ENCODE results near the gene PRR36. TPM values are rescaled to one million over a fixed set of nuclear protein-coding genes. Genes with fewer than 3 reads are reported as not detected.
A peak's percentile ranks its signal among the peaks of the same experiment; 100 is the strongest.

The PRR36 gene
- total RNA-seq, 1 donor from 2014 or later, result 0.80 TPM

DNA sequence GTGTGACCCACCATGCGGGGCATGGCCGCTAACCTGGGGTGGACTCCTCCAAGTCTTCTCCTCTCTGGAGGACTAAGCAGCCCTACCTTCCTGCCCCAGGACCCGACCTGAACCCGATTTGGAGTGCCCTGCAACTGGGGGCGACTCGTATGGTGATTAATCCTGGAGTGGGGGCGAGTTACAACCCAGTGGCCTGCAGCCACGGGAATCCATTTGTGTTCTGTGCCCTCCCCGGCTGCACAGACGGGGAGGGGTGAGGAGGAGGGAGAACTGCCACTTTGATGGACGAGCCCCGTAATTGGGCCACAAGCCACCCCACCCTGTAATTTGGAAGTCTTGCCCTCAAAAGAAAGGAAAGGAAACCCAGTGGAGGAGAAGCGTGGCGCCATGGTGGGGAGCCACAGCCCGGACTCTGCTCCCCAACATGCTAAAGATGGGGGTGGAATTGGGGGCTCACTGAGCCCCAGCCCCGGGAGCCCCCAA is 18.0 kb downstream of the PRR36 start:
- Mint-ChIP-seq H3K27ac (ENCODE audit: unreplicated experiment) (no peak overlapping the region), H3K4me1 (ENCODE audit: low read depth) (peaks cover 6% of the 10 kb centered on the region), H3K36me3 (ENCODE audit: low read depth) (no peaks in the 10 kb centered on the region), H3K27me3 (ENCODE audit: low read depth) (no peaks in the 10 kb centered on the region), H3K4me3 (ENCODE audit: unreplicated experiment) (no peak overlapping the region), H3K9me3 (ENCODE audit: low read depth) (no peaks in the 10 kb centered on the region)
- no peak for DNase-seq (ENCODE audit: low spot score)
- TF ChIP-seq, protein P1, sequence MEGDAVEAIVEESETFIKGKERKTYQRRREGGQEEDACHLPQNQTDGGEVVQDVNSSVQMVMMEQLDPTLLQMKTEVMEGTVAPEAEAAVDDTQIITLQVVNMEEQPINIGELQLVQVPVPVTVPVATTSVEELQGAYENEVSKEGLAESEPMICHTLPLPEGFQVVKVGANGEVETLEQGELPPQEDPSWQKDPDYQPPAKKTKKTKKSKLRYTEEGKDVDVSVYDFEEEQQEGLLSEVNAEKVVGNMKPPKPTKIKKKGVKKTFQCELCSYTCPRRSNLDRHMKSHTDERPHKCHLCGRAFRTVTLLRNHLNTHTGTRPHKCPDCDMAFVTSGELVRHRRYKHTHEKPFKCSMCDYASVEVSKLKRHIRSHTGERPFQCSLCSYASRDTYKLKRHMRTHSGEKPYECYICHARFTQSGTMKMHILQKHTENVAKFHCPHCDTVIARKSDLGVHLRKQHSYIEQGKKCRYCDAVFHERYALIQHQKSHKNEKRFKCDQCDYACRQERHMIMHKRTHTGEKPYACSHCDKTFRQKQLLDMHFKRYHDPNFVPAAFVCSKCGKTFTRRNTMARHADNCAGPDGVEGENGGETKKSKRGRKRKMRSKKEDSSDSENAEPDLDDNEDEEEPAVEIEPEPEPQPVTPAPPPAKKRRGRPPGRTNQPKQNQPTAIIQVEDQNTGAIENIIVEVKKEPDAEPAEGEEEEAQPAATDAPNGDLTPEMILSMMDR (IDR thresholded peaks at IDR 0.05), result no peak

DNA sequence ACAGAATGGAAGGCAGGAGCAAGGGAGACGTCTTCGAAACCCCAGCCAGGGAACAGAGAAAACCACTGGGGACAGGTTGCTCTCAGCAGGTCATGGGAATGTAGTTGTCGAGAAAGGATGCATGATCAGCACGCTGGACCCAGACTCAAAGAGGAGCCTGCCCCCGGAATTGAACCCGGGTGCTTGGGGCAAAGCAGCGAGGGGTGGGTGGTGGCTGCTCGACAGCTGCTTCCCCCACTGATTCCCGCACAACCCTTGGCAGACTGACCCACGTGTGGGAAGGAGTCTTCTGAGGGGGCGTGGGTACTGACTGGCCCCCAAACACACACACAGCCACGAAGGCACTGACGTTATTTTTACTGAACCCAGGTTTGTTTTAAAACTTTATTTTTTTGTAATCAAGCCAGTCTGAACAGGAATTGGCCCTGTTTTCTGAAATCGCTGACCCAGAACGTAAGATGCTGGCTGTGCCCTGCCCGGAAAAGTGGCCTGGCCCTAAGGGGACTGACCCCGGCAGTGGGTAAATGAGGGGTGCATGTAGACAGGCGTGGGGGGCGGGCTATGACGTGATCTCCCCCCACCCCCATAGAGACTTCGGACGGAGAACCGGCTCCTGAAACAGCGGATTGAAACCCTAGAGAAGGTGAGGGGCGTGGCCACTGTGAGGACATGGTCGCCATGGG is 18.6 kb downstream of the PRR36 start:
- Mint-ChIP-seq H3K36me3 (ENCODE audit: low read depth) (no peaks in the 10 kb centered on the region), H3K4me3 (ENCODE audit: unreplicated experiment) (no peak overlapping the region), H3K9me3 (ENCODE audit: low read depth) (no peaks in the 10 kb centered on the region), H3K27ac (ENCODE audit: unreplicated experiment) (no peak overlapping the region), H3K4me1 (ENCODE audit: low read depth) (peaks cover 6% of the 10 kb centered on the region), H3K27me3 (ENCODE audit: low read depth) (no peaks in the 10 kb centered on the region)
- no peak for DNase-seq (ENCODE audit: low spot score)
- TF ChIP-seq, protein P1 (IDR thresholded peaks at IDR 0.05), result no peak

DNA sequence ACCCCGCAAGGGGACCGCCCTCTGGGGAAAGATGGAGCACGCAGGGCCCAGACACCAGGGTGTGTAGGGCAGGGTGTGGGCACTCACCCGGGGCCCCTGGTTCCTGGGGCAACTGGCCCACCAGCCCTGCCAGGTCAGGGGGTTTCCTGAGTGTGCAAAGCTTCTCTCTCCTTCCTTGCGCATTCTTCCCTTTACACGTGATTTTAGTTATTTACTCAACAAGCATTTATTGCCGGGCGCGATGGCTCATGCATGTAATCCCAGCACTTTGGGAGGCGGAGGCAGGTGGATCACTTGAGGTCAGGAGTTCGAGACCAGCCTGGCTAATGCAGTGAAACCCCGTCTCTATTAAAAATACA is 20.4 kb downstream of the PRR36 start:
- no peaks in the 10 kb centered on the region for H3K9me3 Mint-ChIP-seq (ENCODE audit: low read depth)
- DNase-seq (ENCODE audit: low spot score), result no peak
- peaks cover 6% of the 10 kb centered on the region for H3K4me1 Mint-ChIP-seq (ENCODE audit: low read depth)
- no peaks in the 10 kb centered on the region for H3K27me3 Mint-ChIP-seq (ENCODE audit: low read depth)
- no peak overlapping the region for H3K27ac Mint-ChIP-seq (ENCODE audit: unreplicated experiment)
- no peak overlapping the region for H3K4me3 Mint-ChIP-seq (ENCODE audit: unreplicated experiment)
- no peaks in the 10 kb centered on the region for H3K36me3 Mint-ChIP-seq (ENCODE audit: low read depth)
- TF ChIP-seq, protein P1 (IDR thresholded peaks at IDR 0.05), result no peak

DNA sequence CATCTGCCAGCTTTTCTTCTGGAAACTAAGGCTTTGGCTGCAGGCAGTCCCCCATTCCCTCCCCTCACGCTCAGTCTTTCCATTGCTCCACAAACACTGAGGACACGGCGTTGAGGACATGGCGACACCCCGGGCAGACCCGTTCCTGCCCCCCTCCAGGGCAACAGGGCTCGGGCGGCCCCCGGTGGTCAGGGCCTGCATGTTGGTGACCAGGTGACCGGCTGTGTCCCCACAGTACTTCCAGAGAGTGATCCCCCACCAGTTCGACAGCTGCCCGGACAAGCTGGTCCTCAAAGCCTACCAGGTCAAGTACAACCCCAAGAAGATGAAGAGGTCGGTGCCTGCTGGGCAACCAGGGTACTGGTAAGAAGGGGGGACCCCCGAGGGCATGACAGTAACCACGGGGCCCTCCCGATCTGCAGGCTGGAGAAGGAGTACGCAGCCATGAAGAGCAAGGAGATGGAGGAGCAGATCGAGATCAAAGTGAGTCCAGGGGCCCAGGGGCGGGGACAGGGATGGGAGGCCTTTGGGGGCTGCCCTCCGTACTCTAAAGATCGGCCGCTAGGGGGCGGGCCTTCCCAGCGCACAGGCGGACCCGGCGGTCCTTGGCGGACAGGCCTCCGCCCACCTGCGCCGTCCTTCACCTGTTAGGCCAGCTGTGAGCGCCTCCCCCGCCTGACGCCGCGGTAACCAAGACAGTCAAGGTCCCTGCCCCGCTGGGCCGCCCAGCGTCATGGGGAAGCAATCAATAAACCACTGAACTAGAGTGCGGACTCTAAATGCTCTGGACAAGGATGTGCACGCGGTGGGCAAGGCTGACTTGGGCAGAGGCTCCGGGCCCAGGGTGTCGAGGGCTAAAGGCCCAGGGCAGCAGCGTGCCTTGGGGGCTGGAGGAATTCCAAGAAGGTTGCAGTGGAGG is 21.1 kb downstream of the PRR36 start:
- TF ChIP-seq, protein P1 (IDR thresholded peaks at IDR 0.05), result peak; percentile 93
- Mint-ChIP-seq H3K9me3 (ENCODE audit: low read depth) (no peaks in the 10 kb centered on the region), H3K27me3 (ENCODE audit: low read depth) (no peaks in the 10 kb centered on the region), H3K27ac (ENCODE audit: unreplicated experiment) (no peak overlapping the region), H3K4me3 (ENCODE audit: unreplicated experiment) (no peak overlapping the region), H3K36me3 (ENCODE audit: low read depth) (no peaks in the 10 kb centered on the region), H3K4me1 (ENCODE audit: low read depth) (peaks cover 6% of the 10 kb centered on the region)
- peak; percentile 82 for DNase-seq (ENCODE audit: low spot score)
